ENCODE results near the gene TMEM163.

Gene TMEM163

DNA sequence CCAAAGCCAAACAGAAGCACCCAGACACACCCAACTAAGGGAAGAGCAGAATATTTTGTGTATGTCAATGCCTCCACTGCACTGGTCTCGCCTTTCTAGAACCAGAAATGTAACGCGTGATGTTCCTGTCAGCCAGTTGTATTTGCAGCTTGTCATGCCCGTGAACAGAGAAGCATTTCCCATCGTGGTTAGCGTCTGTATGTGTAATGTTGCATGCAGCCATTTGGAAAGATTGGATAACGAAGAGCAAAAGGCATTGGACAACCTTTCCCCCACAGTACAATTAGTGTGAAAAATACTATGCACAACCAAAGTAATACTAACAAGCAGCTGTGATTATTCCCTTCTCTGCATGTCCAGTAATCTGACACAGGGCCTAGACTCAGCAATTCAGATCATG lies 140.5 kb downstream of the TMEM163 start:
- no peak overlapping the region for H3K4me3 ChIP-seq (ENCODE audit: low read depth, low read length)
- TF ChIP-seq, protein P1, sequence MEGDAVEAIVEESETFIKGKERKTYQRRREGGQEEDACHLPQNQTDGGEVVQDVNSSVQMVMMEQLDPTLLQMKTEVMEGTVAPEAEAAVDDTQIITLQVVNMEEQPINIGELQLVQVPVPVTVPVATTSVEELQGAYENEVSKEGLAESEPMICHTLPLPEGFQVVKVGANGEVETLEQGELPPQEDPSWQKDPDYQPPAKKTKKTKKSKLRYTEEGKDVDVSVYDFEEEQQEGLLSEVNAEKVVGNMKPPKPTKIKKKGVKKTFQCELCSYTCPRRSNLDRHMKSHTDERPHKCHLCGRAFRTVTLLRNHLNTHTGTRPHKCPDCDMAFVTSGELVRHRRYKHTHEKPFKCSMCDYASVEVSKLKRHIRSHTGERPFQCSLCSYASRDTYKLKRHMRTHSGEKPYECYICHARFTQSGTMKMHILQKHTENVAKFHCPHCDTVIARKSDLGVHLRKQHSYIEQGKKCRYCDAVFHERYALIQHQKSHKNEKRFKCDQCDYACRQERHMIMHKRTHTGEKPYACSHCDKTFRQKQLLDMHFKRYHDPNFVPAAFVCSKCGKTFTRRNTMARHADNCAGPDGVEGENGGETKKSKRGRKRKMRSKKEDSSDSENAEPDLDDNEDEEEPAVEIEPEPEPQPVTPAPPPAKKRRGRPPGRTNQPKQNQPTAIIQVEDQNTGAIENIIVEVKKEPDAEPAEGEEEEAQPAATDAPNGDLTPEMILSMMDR (IDR thresholded peaks at IDR 0.05; ENCODE audit: low read depth, low read length, missing control alignments), result no peak
- DNase-seq (ENCODE audit: low read depth), result no peak

GRCh38 chr2:134576478-134576877 lies 142.3 kb downstream of the TMEM163 start:
- TF ChIP-seq, protein P1 (IDR thresholded peaks at IDR 0.05; ENCODE audit: low read depth, low read length, missing control alignments), result peak; percentile 2
- no peak for DNase-seq (ENCODE audit: low read depth)

DNA sequence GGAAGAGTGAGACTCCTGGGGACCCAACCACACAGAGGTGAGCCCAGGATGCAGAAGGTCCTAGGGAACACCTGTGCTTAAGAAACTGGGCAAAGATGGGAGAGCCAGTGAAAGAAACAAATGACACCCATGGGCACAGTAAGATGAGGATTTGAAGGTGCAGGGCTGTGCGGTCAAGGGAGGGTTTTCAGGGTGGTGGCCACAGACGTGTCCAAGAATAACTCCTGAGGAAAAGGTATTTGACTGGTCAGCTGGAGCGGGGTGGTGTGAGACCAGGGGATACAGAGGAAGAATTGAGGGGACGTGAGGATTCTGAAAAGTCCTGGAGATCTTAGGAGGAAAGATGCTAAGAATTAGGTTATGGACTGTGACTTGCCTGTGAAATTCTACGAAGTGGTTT lies 142.9 kb downstream of the TMEM163 start:
- TF ChIP-seq, protein P1 (IDR thresholded peaks at IDR 0.05; ENCODE audit: low read depth, low read length, missing control alignments), result no peak
- no peak overlapping the region for H3K4me3 ChIP-seq (ENCODE audit: low read depth, low read length)
- no peak for DNase-seq (ENCODE audit: low read depth)

More at GRCh38 chr2:134576478-134576877, 142.3 kb downstream of the TMEM163 start:
- H3K4me3 ChIP-seq (ENCODE audit: low read depth, low read length), result no peak overlapping the region

GRCh38 chr2:134574611-134575330 lies 144.0 kb downstream of the TMEM163 start:
- H3K4me3 ChIP-seq (ENCODE audit: low read depth, low read length), result no peak overlapping the region
- TF ChIP-seq, protein P1 (IDR thresholded peaks at IDR 0.05; ENCODE audit: low read depth, low read length, missing control alignments), result no peak
- no peak for DNase-seq (ENCODE audit: low read depth)

GRCh38 chr2:134573724-134574123 lies 145.1 kb downstream of the TMEM163 start:
- DNase-seq (ENCODE audit: low read depth), result no peak
- H3K4me3 ChIP-seq (ENCODE audit: low read depth, low read length), result no peak overlapping the region
- TF ChIP-seq, protein P1 (IDR thresholded peaks at IDR 0.05; ENCODE audit: low read depth, low read length, missing control alignments), result no peak

DNA sequence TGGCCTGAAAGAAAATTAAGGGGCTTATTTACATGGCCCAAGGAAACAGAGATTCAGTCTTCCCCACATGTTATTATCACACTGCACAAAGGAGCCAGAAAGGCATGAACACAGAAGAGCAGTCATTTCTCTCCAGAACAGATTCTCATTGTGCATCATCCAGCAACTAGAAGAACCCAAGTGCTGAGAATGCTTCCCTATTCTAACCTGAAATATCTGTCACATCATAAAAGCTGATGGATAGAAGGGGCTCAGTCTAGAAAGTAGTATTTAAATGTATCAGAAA lies 145.8 kb downstream of the TMEM163 start:
- H3K4me3 ChIP-seq (ENCODE audit: low read depth, low read length), result no peak overlapping the region
- DNase-seq (ENCODE audit: low read depth), result no peak
- TF ChIP-seq, protein P1 (IDR thresholded peaks at IDR 0.05; ENCODE audit: low read depth, low read length, missing control alignments), result no peak

All from GM12864 (cell line).